NCI-H2196 treated with DMSO at 0.1 percent for 48 hours (cell line): ENCODE data around the gene PNKD.

Experiments
- DNase-seq: peaks from one replicate; lab custom pipeline; 2025; ENCODE audit not compliant: unreplicated experiment; lab: John Stamatoyannopoulos, UW

The PNKD gene

DNA sequence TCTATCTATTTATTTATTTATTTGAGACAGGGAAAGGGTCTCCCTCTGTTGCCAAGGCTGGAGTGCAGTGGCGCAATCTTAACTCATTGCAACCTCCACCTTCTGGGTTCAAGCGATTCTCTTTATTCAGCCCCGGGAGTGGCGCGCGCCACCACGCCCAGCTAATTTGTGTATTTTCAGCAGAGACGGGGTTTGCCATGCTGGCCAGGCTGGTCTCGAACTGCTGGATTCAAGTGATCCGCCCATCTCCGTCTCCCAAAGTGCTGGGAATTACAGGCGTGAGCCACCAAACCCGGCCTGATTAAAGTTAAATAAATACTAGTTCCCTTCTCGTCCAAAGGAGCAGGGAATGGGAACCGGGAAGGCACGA is 125.1 kb downstream of the PNKD start:
- no peak for DNase-seq

DNA sequence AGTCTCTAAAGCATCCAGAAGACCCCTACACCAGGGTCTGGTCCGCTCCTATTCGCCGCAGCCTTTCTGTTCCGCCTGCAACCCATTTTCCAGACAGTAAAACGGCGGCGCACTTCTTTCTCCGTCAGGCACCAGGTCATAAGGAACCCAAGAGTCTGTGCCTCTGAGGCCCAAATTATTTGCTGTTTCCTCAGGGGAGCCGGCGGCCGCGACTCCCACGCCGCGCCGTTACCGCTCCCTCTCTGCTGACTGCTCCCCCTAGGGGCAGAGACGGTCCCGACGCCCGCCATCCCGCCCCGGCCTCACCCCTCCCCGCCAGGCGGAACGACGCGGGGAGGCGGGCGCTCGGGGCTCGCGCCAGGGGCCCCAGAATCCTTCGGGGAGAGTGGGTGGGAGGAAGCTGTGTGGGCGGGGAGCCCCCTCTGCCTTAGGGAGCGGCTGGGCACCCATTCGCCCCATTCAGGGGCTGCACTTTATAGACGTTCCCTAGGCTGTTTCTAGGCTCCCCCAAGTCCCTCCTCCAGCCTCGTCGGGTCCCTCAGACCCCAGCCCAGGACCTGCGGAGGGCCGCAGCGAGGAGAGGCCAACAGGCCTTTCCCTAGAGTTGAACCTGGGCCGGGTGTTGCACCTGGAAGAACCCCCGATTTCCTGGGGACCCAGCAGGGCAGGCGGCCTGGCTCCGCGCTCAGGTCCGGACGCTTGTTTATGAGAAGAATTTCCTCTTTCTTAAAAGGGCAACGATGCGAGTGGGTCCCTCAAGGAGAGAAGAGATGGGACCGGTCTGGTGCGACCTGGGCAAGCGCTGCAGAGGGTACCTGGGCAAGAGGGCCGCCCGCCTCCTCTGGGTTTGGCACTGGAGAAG is 125.7 kb downstream of the PNKD start:
- peak; percentile 79 for DNase-seq
